SK-N-SH (cell line): ENCODE results near the gene NTNG2. TPM values are rescaled to one million over a fixed set of nuclear protein-coding genes. Genes with fewer than 3 reads are reported as not detected.

ENCODE experiments used
- CTCF ChIA-PET: fragments of 300-600, 350-600 bp; formaldehyde crosslinking; extraction: SDS; loops from one replicate; lab custom pipeline; 2021; lab: Yijun Ruan, JAX
- POLR2A ChIA-PET: fragments of 350-600 bp; sonication (Branson Sonifier 250); formaldehyde crosslinking; extraction: SDS; loops from one replicate; lab custom pipeline; 2020; ENCODE audit warnings: antibody characterized with exemption, inconsistent platforms; lab: Yijun Ruan, JAX
- DNase-seq: peaks from one replicate; pipeline ENCODE4 v3.0.0; 2012
- H2AFZ ChIP-seq: fragments of 200-600 bp; sonication (generic); 2 replicates; pipeline ENCODE4 v1.8.1; 2016; ENCODE audit warnings: antibody characterized with exemption, mild to moderate bottlenecking, low read depth
- H3F3A ChIP-seq: fragments of 200-600 bp; sonication (generic); replicated peaks from 2 replicates; pipeline ENCODE3; 2016; ENCODE audit warnings: antibody characterized with exemption, mild to moderate bottlenecking; ENCODE audit not compliant: insufficient read depth
- H3K27ac ChIP-seq, 2 experiments: fragments of 200-500 bp in 1 of 2; fragments of 200-600 bp in 1 of 2; sonication (Bioruptor generic) in 1 of 2; sonication (generic), shearing (Covaris generic) in 1 of 2; 2 replicates each; pipeline versions ENCODE4 v1.5.1 to v1.6.1; 2014 to 2016; ENCODE audit warnings: low read depth in 2 of 2, inconsistent platforms in 1 of 2, low read length in 1 of 2, mild to moderate bottlenecking in 1 of 2, mixed read lengths in 1 of 2
- H3K27me3 ChIP-seq: fragments of 200-600 bp; sonication (generic), shearing (Covaris generic); 2 replicates; pipeline ENCODE4 v1.6.1; 2016; ENCODE audit warnings: mixed run types; ENCODE audit not compliant: insufficient read depth
- H3K36me3 ChIP-seq, 2 experiments: fragments of 200-500 bp in 1 of 2; fragments of 200-600 bp in 1 of 2; sonication (Bioruptor generic) in 1 of 2; sonication (generic) in 1 of 2; replicated peaks in 1 of 2; 2 replicates each; pipeline versions ENCODE3 to v1.5.1; 2014 to 2016; ENCODE audit warnings: low read length in 1 of 2, mild to moderate bottlenecking in 1 of 2; ENCODE audit not compliant: insufficient read depth in 2 of 2, control insufficient read depth in 1 of 2
- H3K4me1 ChIP-seq, 2 experiments: fragments of 200-500 bp in 1 of 2; fragments of 200-600 bp in 1 of 2; sonication (Bioruptor generic) in 1 of 2; sonication (generic), shearing (Covaris generic) in 1 of 2; 2 replicates each; pipeline versions ENCODE4 v1.5.1 to v1.6.1; 2014 to 2016; ENCODE audit warnings: low read depth in 1 of 2, low read length in 1 of 2, mixed run types in 1 of 2; ENCODE audit not compliant: insufficient read depth in 2 of 2, control insufficient read depth in 1 of 2
- H3K4me2 ChIP-seq: fragments of 200-600 bp; sonication (generic), shearing (Covaris generic); 2 replicates; pipeline ENCODE4 v1.6.1; 2017; ENCODE audit warnings: mixed run types
- H3K4me3 ChIP-seq, 2 experiments: fragments of 200-500 bp in 1 of 2; fragments of 200-600 bp in 1 of 2; sonication (Bioruptor generic) in 1 of 2; sonication (generic), shearing (Covaris generic) in 1 of 2; 2 replicates each; pipeline versions ENCODE4 v1.5.1 to v1.8.1; 2014 to 2016; ENCODE audit warnings: low read depth in 2 of 2, inconsistent platforms in 1 of 2, low read length in 1 of 2, mild to moderate bottlenecking in 1 of 2, mixed read lengths in 1 of 2, moderate library complexity in 1 of 2
- H3K79me2 ChIP-seq: fragments of 200-600 bp; sonication (generic); 2 replicates; pipeline ENCODE4 v1.8.1; 2017; ENCODE audit warnings: mild to moderate bottlenecking; ENCODE audit not compliant: insufficient read depth
- H3K9ac ChIP-seq: fragments of 200-600 bp; sonication (generic); 2 replicates; pipeline ENCODE4 v1.6.1; 2017; ENCODE audit warnings: mixed run types
- H3K9me2 ChIP-seq: fragments of 200-600 bp; sonication (generic); 2 replicates; pipeline ENCODE4 v1.6.1; 2017; ENCODE audit warnings: mixed run types
- H3K9me3 ChIP-seq: fragments of 200-600 bp; sonication (generic); 2 replicates; pipeline ENCODE4 v1.6.1; 2017; ENCODE audit warnings: mixed run types, mild to moderate bottlenecking, moderate library complexity
- H4K20me1 ChIP-seq: fragments of 200-600 bp; sonication (generic); 2 replicates; pipeline ENCODE4 v1.6.1; 2017; ENCODE audit warnings: mild to moderate bottlenecking, mixed run types; ENCODE audit not compliant: insufficient read depth
- ELF1 ChIP-seq: IDR thresholded peaks from 2 replicates; pipeline ENCODE4 v1.4.0; 2012
- FOSL2 ChIP-seq: IDR thresholded peaks from 2 replicates; pipeline ENCODE4 v1.4.0; 2012; ENCODE audit warnings: low read depth, mild to moderate bottlenecking, moderate library complexity, borderline replicate concordance
- FOXJ3 ChIP-seq: sonication (generic); formaldehyde crosslinking; IDR thresholded peaks from 2 replicates; pipeline ENCODE4 v1.5.1; 2020; ENCODE audit warnings: mild to moderate bottlenecking, missing genetic modification reagents
- GABPA ChIP-seq: IDR thresholded peaks from 2 replicates; pipeline ENCODE4 v1.4.0; 2012; ENCODE audit warnings: low read depth, mild to moderate bottlenecking
- GATA2 ChIP-seq: sonication (generic); formaldehyde crosslinking; IDR thresholded peaks from 2 replicates; pipeline ENCODE4 v1.5.0; 2020; ENCODE audit warnings: mild to moderate bottlenecking, missing genetic modification reagents
- JUND ChIP-seq: IDR thresholded peaks from 2 replicates; pipeline ENCODE4 v1.4.0; 2012
- MEF2A ChIP-seq: IDR thresholded peaks from 2 replicates; pipeline ENCODE4 v1.4.0; 2012; ENCODE audit warnings: low read depth, borderline replicate concordance
- MXI1 ChIP-seq: IDR thresholded peaks from 2 replicates; pipeline ENCODE4 v1.6.1; 2012; ENCODE audit warnings: mild to moderate bottlenecking, low read depth, low read length, improper control_type of control experiment
- NRF1 ChIP-seq: IDR thresholded peaks from 2 replicates; pipeline ENCODE4 v1.6.1; 2012; ENCODE audit warnings: low read depth, mild to moderate bottlenecking, low read length
- RCOR1 ChIP-seq: fragments of 150-350 bp; IDR thresholded peaks from 2 replicates; pipeline ENCODE4 v1.6.1; 2017; ENCODE audit warnings: antibody characterized with exemption, low read length
- RXRA ChIP-seq: IDR thresholded peaks from 2 replicates; pipeline ENCODE4 v1.4.0; 2012; ENCODE audit warnings: low read depth, mild to moderate bottlenecking, borderline replicate concordance
- SMC3 ChIP-seq: IDR thresholded peaks from 2 replicates; pipeline ENCODE4 v1.6.1; 2012; ENCODE audit warnings: low read depth, low read length, improper control_type of control experiment
- TAF1 ChIP-seq: IDR thresholded peaks from 2 replicates; pipeline ENCODE4 v1.6.1; 2012; ENCODE audit warnings: low read depth, mild to moderate bottlenecking, low read length, moderate library complexity, borderline replicate concordance
- TCF12 ChIP-seq: IDR thresholded peaks from 2 replicates; pipeline ENCODE4 v1.4.0; 2012
- YY1 ChIP-seq: IDR thresholded peaks from 2 replicates; pipeline ENCODE4 v1.4.0; 2012; ENCODE audit warnings: low read depth, mild to moderate bottlenecking
- WGBS: methylation state at CpG from one replicate; pipeline ENCODE4 v1.1.6; 2017; ENCODE audit warnings: low lambda C conversion rate; 5-methylcytosine and 5-hydroxymethylcytosine counted together
- polyA plus RNA-seq, 3 experiments: library from polyadenylated mRNA; depleted of rRNA; stranded (reverse); fragments of >200 nt; gene quantifications; 2 replicates each; pipeline ENCODE4 v1.2.3, GENCODE V29; 2012
- TF ChIP-seq, protein P1 (sequence below): fragments of 150-350 bp; IDR thresholded peaks from 2 replicates; pipeline ENCODE4 v1.6.1; 2017; ENCODE audit warnings: antibody characterized with exemption, low read length, low read depth, borderline replicate concordance

The NTNG2 gene
- polyA plus RNA-seq, 1 of the 3 experiments (the other 2 are of a cell fraction), result 6.1 TPM

GRCh38 chr9:132288966-132289365, 127.1 kb downstream of the NTNG2 start:
- H3K9me3 ChIP-seq, result no peaks in the 10 kb centered on the region
- ChIA-PET POLR2A (no interaction called here), CTCF (interaction anchor here (1.0 kb wide), 1 partner anchor 15 kb away, joined by 5 read pairs; no protein-coding TSS in a partner anchor)
- TF ChIP-seq TCF12 (no peak), TAF1 (no peak), MEF2A (no peak), YY1 (no peak), MXI1 (no peak)
- no peak overlapping the region for H3K4me3 ChIP-seq
- 0 out of 4 replicates have a peak, but pooled peaks cover 0 to 2% of the 10 kb centered on the region in 2 experiments for H3K4me1 ChIP-seq
- H2AFZ ChIP-seq, result no peak overlapping the region
- H3K36me3 ChIP-seq, result peaks cover 34 to 58% of the 10 kb centered on the region in 2 experiments
- WGBS, result 90% methylated on average over 2 of the region's 2 CpGs
- peaks cover 11% of the 10 kb centered on the region; the same call in 1 of the 2 replicates for H3K79me2 ChIP-seq
- peaks cover 22% of the 10 kb centered on the region for H3F3A ChIP-seq
- H3K9ac ChIP-seq, result no peak overlapping the region
- no peak for DNase-seq
- H3K27me3 ChIP-seq, result no peaks in the 10 kb centered on the region
- H3K27ac ChIP-seq, result peak overlapping the region in 1 of 2 experiments; percentile 60; a peak in 2 of 4 replicates
- H3K4me2 ChIP-seq, result 0 out of 2 replicates have a peak overlapping the region, but pooled peaks have one; percentile 12
- peaks cover 21% of the 10 kb centered on the region for H4K20me1 ChIP-seq
- H3K9me2 ChIP-seq, result no peaks in the 10 kb centered on the region

DNA sequence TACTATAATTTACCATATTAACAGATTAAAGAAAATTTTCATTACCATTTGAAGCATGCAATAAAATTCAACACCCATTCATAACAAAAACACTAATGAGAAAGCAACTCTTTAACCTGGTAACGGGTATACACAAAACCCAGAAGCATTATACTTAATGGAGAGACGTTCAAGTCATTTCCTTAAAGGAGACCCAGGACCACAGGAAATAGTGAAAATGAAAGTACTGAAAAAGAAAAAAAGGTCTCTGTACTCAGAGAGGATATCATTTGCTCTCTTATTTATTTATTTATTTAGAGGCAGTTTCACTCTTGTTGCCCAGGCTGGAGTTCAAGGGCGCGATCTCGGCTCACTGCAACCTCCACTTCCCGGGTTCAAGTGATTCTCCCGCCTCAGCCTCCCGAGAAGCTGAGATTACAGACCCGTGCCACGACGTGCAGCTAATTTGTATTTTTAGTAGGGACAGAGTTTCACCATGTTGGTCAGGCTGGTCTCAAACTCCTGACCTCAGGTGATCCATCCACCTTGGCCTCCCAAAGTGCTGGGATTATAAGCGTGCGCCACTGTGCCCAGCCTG, 131.4 kb downstream of the NTNG2 start:
- Histone ChIP-seq H2AFZ (no peak overlapping the region), H4K20me1 (peaks cover 14% of the 10 kb centered on the region), H3F3A (peaks cover 17% of the 10 kb centered on the region), H3K9ac (no peak overlapping the region), H3K79me2 (peaks cover 9% of the 10 kb centered on the region; the same call in 1 of the 2 replicates), H3K9me2 (no peaks in the 10 kb centered on the region), H3K36me3 (peaks cover 46 to 66% of the 10 kb centered on the region in 2 experiments), H3K4me3 (no peak overlapping the region), H3K4me2 (no peak overlapping the region), H3K27me3 (no peaks in the 10 kb centered on the region), H3K9me3 (no peaks in the 10 kb centered on the region), H3K4me1 (0 out of 4 replicates have a peak, but pooled peaks cover 0 to 2% of the 10 kb centered on the region in 2 experiments), H3K27ac (no peak overlapping the region)
- 96% methylated on average over 13 of the region's 13 CpGs for WGBS
- no peak for TF ChIP-seq FOXJ3
- no peak for TF ChIP-seq GATA2 (CRISPR knock-in tag)
- TF ChIP-seq JUND, result no peak
- TF ChIP-seq GABPA, result no peak
- no peak for TF ChIP-seq RCOR1
- no peak for TF ChIP-seq FOSL2
- no peak for TF ChIP-seq MEF2A
- no peak for TF ChIP-seq MXI1
- TF ChIP-seq, protein P1, sequence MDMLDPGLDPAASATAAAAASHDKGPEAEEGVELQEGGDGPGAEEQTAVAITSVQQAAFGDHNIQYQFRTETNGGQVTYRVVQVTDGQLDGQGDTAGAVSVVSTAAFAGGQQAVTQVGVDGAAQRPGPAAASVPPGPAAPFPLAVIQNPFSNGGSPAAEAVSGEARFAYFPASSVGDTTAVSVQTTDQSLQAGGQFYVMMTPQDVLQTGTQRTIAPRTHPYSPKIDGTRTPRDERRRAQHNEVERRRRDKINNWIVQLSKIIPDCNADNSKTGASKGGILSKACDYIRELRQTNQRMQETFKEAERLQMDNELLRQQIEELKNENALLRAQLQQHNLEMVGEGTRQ, result no peak
- no peak for TF ChIP-seq SMC3
- no peak for TF ChIP-seq NRF1
- TF ChIP-seq RXRA, result no peak
- TF ChIP-seq ELF1, result no peak
- DNase-seq, result no peak
- POLR2A ChIA-PET, result no interaction called here
- CTCF ChIA-PET, result interaction anchor here (1.5 kb wide), 1 partner anchor 25 kb away, joined by 4 read pairs; no protein-coding TSS in a partner anchor

Other genes with a start within 250 kb of the NTNG2 start
- gene MED27, start 82.2 kb upstream of the NTNG2 start, polyA plus RNA-seq (2012; rRNA removed), result 35.0 and 38.2 TPM in 2 replicates
- 12.3 and 15.0 TPM in 2 replicates for gene SETX, start 192.9 kb downstream of the NTNG2 start, polyA plus RNA-seq (2012; rRNA removed)
- gene TTF1, start 244.8 kb downstream of the NTNG2 start, polyA plus RNA-seq (2012; rRNA removed), result 11.9 and 12.1 TPM in 2 replicates
- gene CFAP77, start 248.2 kb downstream of the NTNG2 start, polyA plus RNA-seq (2012; rRNA removed), result 0.67 and 1.1 TPM in 2 replicates